ENCODE results near the gene WRAP73. TPM values are rescaled to one million over a fixed set of nuclear protein-coding genes. Genes with fewer than 3 reads are reported as not detected.

WRAP73 gene
- total RNA-seq, 1 experiment from 2014 or later: 14.9 TPM

- no peaks in the 10 kb centered on the region for H3K4me1 Mint-ChIP-seq (ENCODE audit: low read depth, unreplicated experiment)
- CTCF ChIA-PET: no interaction called here
- no TSS peak for BruUV-seq (replicated peaks)
- no peak overlapping the region for H3K27ac Mint-ChIP-seq (ENCODE audit: unreplicated experiment)
- no peak for DNase-seq
- no peaks in the 10 kb centered on the region for H3K27me3 Mint-ChIP-seq (ENCODE audit: unreplicated experiment)
- H3K36me3 Mint-ChIP-seq (ENCODE audit: insufficient read depth, unreplicated experiment): peaks cover 13% of the 10 kb centered on the region
- H3K4me3 Mint-ChIP-seq (ENCODE audit: low read depth, unreplicated experiment): no peak overlapping the region
- intact Hi-C loops (cut with micrococcal nuclease; ENCODE audit: unreplicated experiment): no loop called here
- TF ChIP-seq, protein P1, sequence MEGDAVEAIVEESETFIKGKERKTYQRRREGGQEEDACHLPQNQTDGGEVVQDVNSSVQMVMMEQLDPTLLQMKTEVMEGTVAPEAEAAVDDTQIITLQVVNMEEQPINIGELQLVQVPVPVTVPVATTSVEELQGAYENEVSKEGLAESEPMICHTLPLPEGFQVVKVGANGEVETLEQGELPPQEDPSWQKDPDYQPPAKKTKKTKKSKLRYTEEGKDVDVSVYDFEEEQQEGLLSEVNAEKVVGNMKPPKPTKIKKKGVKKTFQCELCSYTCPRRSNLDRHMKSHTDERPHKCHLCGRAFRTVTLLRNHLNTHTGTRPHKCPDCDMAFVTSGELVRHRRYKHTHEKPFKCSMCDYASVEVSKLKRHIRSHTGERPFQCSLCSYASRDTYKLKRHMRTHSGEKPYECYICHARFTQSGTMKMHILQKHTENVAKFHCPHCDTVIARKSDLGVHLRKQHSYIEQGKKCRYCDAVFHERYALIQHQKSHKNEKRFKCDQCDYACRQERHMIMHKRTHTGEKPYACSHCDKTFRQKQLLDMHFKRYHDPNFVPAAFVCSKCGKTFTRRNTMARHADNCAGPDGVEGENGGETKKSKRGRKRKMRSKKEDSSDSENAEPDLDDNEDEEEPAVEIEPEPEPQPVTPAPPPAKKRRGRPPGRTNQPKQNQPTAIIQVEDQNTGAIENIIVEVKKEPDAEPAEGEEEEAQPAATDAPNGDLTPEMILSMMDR (IDR thresholded peaks at IDR 0.05; ENCODE audit: unreplicated experiment): no peak
- no peaks in the 10 kb centered on the region for H3K9me3 Mint-ChIP-seq (ENCODE audit: low read depth, unreplicated experiment)
Observed at GRCh38 chr1:3600354-3600753, 49.5 kb downstream of the WRAP73 start.

- TF ChIP-seq, protein P1 (IDR thresholded peaks at IDR 0.05; ENCODE audit: unreplicated experiment): no peak
- no TSS peak for BruUV-seq (replicated peaks)
- CTCF ChIA-PET: no interaction called here
- Mint-ChIP-seq H3K9me3 (ENCODE audit: low read depth, unreplicated experiment) (no peaks in the 10 kb centered on the region), H3K36me3 (ENCODE audit: insufficient read depth, unreplicated experiment) (peaks cover 13% of the 10 kb centered on the region), H3K4me3 (ENCODE audit: low read depth, unreplicated experiment) (no peak overlapping the region), H3K27me3 (ENCODE audit: unreplicated experiment) (no peaks in the 10 kb centered on the region), H3K27ac (ENCODE audit: unreplicated experiment) (no peak overlapping the region), H3K4me1 (ENCODE audit: low read depth, unreplicated experiment) (no peaks in the 10 kb centered on the region)
- intact Hi-C loops (cut with micrococcal nuclease; ENCODE audit: unreplicated experiment): no loop called here
- no peak for DNase-seq
Observed at GRCh38 chr1:3599816-3600215, 50.1 kb downstream of the WRAP73 start.

GRCh38 chr1:3599286-3599811 lies 50.6 kb downstream of the WRAP73 start:
- no peaks in the 10 kb centered on the region for H3K9me3 Mint-ChIP-seq (ENCODE audit: low read depth, unreplicated experiment)
- H3K4me1 Mint-ChIP-seq (ENCODE audit: low read depth, unreplicated experiment): no peaks in the 10 kb centered on the region
- TF ChIP-seq, protein P1 (IDR thresholded peaks at IDR 0.05; ENCODE audit: unreplicated experiment): no peak
- CTCF ChIA-PET: no interaction called here
- no TSS peak for BruUV-seq (replicated peaks)
- peaks cover 13% of the 10 kb centered on the region for H3K36me3 Mint-ChIP-seq (ENCODE audit: insufficient read depth, unreplicated experiment)
- no peak overlapping the region for H3K4me3 Mint-ChIP-seq (ENCODE audit: low read depth, unreplicated experiment)
- no peak for DNase-seq
- intact Hi-C loops (cut with micrococcal nuclease; ENCODE audit: unreplicated experiment): no loop called here
- no peaks in the 10 kb centered on the region for H3K27me3 Mint-ChIP-seq (ENCODE audit: unreplicated experiment)
- no peak overlapping the region for H3K27ac Mint-ChIP-seq (ENCODE audit: unreplicated experiment)

- CTCF ChIA-PET: no interaction called here
- H3K27ac Mint-ChIP-seq (ENCODE audit: unreplicated experiment): no peak overlapping the region
- TF ChIP-seq, protein P1 (IDR thresholded peaks at IDR 0.05; ENCODE audit: unreplicated experiment): no peak
Observed at GRCh38 chr1:3598522-3599285, 51.2 kb downstream of the WRAP73 start.

More at GRCh38 chr1:3598522-3599285, 51.2 kb downstream of the WRAP73 start:
- peaks cover 13% of the 10 kb centered on the region for H3K36me3 Mint-ChIP-seq (ENCODE audit: insufficient read depth, unreplicated experiment)
- BruUV-seq (replicated peaks): no TSS peak
- no peaks in the 10 kb centered on the region for H3K9me3 Mint-ChIP-seq (ENCODE audit: low read depth, unreplicated experiment)
- H3K4me1 Mint-ChIP-seq (ENCODE audit: low read depth, unreplicated experiment): no peaks in the 10 kb centered on the region
- no peak for DNase-seq
- H3K4me3 Mint-ChIP-seq (ENCODE audit: low read depth, unreplicated experiment): no peak overlapping the region
- intact Hi-C loops (cut with micrococcal nuclease; ENCODE audit: unreplicated experiment): no loop called here
- H3K27me3 Mint-ChIP-seq (ENCODE audit: unreplicated experiment): no peaks in the 10 kb centered on the region
